Mesenchymal stem cell (in vitro differentiated cells and primary cell): ENCODE data around the gene NEDD8. TPM values are rescaled to one million over a fixed set of nuclear protein-coding genes. Genes with fewer than 3 reads are reported as not detected.

Source experiments
- DNase-seq: peaks from one replicate; pipeline ENCODE4 v3.0.0-alpha.2; 2013
- H2AFZ ChIP-seq: one replicate; pipeline ENCODE4 v1.6.1; 2013; ENCODE audit warnings: low read depth, mild to moderate bottlenecking, control low read depth, inconsistent platforms, low read length, moderate library complexity
- H2AK5ac ChIP-seq: 2 replicates; pipeline ENCODE4 v1.6.1; 2013; ENCODE audit warnings: low read length, moderate library complexity, mild to moderate bottlenecking, inconsistent platforms; ENCODE audit not compliant: severe bottlenecking
- H2BK120ac ChIP-seq: one replicate; pipeline ENCODE4 v1.6.1; 2013; ENCODE audit warnings: low read depth, mild to moderate bottlenecking, inconsistent platforms, low read length, moderate library complexity
- H2BK12ac ChIP-seq, 2 experiments: one replicate each; pipeline ENCODE4 v1.6.1; 2013; ENCODE audit warnings: inconsistent platforms in 2 of 2, low read length in 2 of 2, mild to moderate bottlenecking in 2 of 2, moderate library complexity in 2 of 2, control low read depth in 1 of 2
- H2BK15ac ChIP-seq: one replicate; pipeline ENCODE4 v1.6.1; 2013; ENCODE audit warnings: mild to moderate bottlenecking, low read depth, inconsistent platforms; ENCODE audit not compliant: poor library complexity, severe bottlenecking
- H2BK5ac ChIP-seq: 2 replicates; pipeline ENCODE4 v1.6.1; 2013; ENCODE audit warnings: low read depth, mild to moderate bottlenecking, low read length, control low read depth, inconsistent platforms; ENCODE audit not compliant: poor library complexity, severe bottlenecking
- H3K14ac ChIP-seq, 2 experiments: one replicate each; pipeline ENCODE4 v1.6.1; 2013; ENCODE audit warnings: inconsistent platforms in 2 of 2, low read length in 2 of 2, control low read depth in 1 of 2, mild to moderate bottlenecking in 1 of 2, moderate library complexity in 1 of 2
- H3K18ac ChIP-seq, 2 experiments: one replicate each; pipeline ENCODE4 v1.6.1; 2013; ENCODE audit warnings: inconsistent platforms in 2 of 2, low read length in 2 of 2, control low read depth in 1 of 2, low read depth in 1 of 2, mild to moderate bottlenecking in 1 of 2
- H3K23ac ChIP-seq, 2 experiments: one replicate each; pipeline ENCODE4 v1.6.1; 2013; ENCODE audit warnings: inconsistent platforms in 2 of 2, low read length in 2 of 2, mild to moderate bottlenecking in 2 of 2, moderate library complexity in 2 of 2, control low read depth in 1 of 2
- H3K27ac ChIP-seq: 2 replicates; pipeline ENCODE4 v1.5.1; 2013; ENCODE audit warnings: mild to moderate bottlenecking, moderate library complexity, low read length, control low read depth, inconsistent platforms; ENCODE audit not compliant: poor library complexity, severe bottlenecking
- H3K27me3 ChIP-seq, 2 experiments: 2 replicates each; pipeline versions ENCODE4 v1.6.1 to v1.7.0; 2013; ENCODE audit warnings: low read length in 2 of 2, mild to moderate bottlenecking in 2 of 2, moderate library complexity in 2 of 2, control low read depth in 1 of 2, inconsistent platforms in 1 of 2; ENCODE audit not compliant: control insufficient read depth in 1 of 2, insufficient read depth in 1 of 2
- H3K36me3 ChIP-seq, 2 experiments: 2 replicates each; pipeline versions ENCODE4 v1.6.1 to v1.7.0; 2013; ENCODE audit warnings: low read length in 2 of 2, control low read depth in 1 of 2, inconsistent platforms in 1 of 2, low read depth in 1 of 2, mild to moderate bottlenecking in 1 of 2; ENCODE audit not compliant: insufficient read depth in 2 of 2, control insufficient read depth in 1 of 2
- H3K4ac ChIP-seq, 2 experiments: one replicate each; pipeline ENCODE4 v1.6.1; 2013; ENCODE audit warnings: inconsistent platforms in 2 of 2, low read length in 2 of 2, mild to moderate bottlenecking in 2 of 2, moderate library complexity in 2 of 2, control low read depth in 1 of 2, low read depth in 1 of 2
- H3K4me1 ChIP-seq: 2 replicates; pipeline ENCODE4 v1.6.1; 2013; ENCODE audit warnings: low read depth, low read length, control low read depth; ENCODE audit not compliant: control insufficient read depth, insufficient read depth
- H3K4me2 ChIP-seq: 2 replicates; pipeline ENCODE4 v1.6.1; 2013; ENCODE audit warnings: low read length, mild to moderate bottlenecking, inconsistent platforms; ENCODE audit not compliant: poor library complexity, severe bottlenecking
- H3K4me3 ChIP-seq, 2 experiments: 2 replicates each; pipeline versions ENCODE4 v1.5.1 to v1.7.0; 2013; ENCODE audit warnings: low read length in 2 of 2, mild to moderate bottlenecking in 2 of 2, control low read depth in 1 of 2, low read depth in 1 of 2; ENCODE audit not compliant: insufficient read depth in 1 of 2
- H3K79me1 ChIP-seq: replicated peaks from 2 replicates; pipeline ENCODE4 v1.6.1; 2013; ENCODE audit warnings: mild to moderate bottlenecking, control low read depth, low read length, inconsistent platforms; ENCODE audit not compliant: poor library complexity, severe bottlenecking
- H3K9ac ChIP-seq: 2 replicates; pipeline ENCODE4 v1.7.0; 2013; ENCODE audit warnings: mild to moderate bottlenecking, low read length, moderate library complexity
- H3K9me3 ChIP-seq: 2 replicates; pipeline ENCODE4 v1.7.0; 2013; ENCODE audit warnings: mild to moderate bottlenecking, low read length; ENCODE audit not compliant: control insufficient read depth
- H4K8ac ChIP-seq: one replicate; pipeline ENCODE4 v1.6.1; 2013; ENCODE audit warnings: inconsistent platforms, mild to moderate bottlenecking, low read length, moderate library complexity
- H4K91ac ChIP-seq: one replicate; pipeline ENCODE4 v1.6.1; 2013; ENCODE audit warnings: mild to moderate bottlenecking, low read length, inconsistent platforms
- WGBS: methylation state at CpG from one replicate; pipeline ENCODE4 v1.1.7; 2013; ENCODE audit warnings: mixed read lengths; 5-methylcytosine and 5-hydroxymethylcytosine counted together
- small RNA-seq: library from polyadenylated mRNA; stranded (forward); fragments of <200 nt; extraction: miRNeasy Mini kit (QIAGEN cat#:217004); gene quantifications from one replicate; pipeline ENCODE3, GENCODE V24; 2013; ENCODE audit warnings: low read depth

Gene NEDD8

DNA sequence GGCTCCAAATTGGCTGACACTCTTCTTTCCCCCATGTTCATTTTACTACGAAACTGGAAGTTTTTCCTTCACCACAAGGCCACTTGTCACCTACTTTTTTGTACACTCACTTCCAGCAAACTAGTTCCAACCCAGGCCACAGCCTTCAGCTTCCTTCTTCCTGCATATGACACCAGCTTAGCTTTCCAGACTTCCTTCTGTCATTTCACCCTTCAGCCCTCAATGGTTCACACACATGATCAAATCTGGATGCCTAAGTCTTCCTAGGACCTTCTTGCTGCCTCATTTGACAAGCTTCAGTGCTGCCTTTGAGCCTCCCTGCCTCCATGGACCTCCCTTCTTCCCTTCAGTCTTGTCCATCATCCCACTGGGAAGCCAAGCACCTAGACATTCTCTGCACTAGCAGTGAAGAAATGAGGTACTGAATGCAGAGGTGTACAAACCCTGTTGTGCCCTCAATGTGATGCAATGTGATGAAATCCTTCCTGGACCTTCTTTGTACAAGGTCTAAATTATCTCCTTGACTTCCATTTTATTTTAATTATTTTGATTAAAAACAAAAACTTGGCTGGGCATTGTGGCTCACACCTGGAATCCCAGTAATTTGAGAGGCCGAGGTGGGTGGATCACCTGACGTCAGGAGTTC lies 64.6 kb downstream of the NEDD8 start:
- no peak overlapping the region for H3K9ac ChIP-seq
- H3K79me1 ChIP-seq: peaks cover 28% of the 10 kb centered on the region
- DNase-seq: no peak
- H3K27me3 ChIP-seq: no peaks in the 10 kb centered on the region
- H4K91ac ChIP-seq: no peak overlapping the region
- H3K4me1 ChIP-seq: peaks cover 10% of the 10 kb centered on the region
- H4K8ac ChIP-seq: no peak overlapping the region
- H3K9me3 ChIP-seq: no peaks in the 10 kb centered on the region
- no peak overlapping the region for H2BK120ac ChIP-seq
- H3K4me2 ChIP-seq: no peak overlapping the region
- no peak overlapping the region for H2BK12ac ChIP-seq
- H3K27ac ChIP-seq: no peak overlapping the region
- H3K14ac ChIP-seq: peak overlapping the region in 1 of 2 experiments; percentile 7
- H2BK5ac ChIP-seq: no peak overlapping the region
- WGBS: 98% methylated on average over 3 of the region's 3 CpGs
- no peak overlapping the region for H3K23ac ChIP-seq
- H3K4ac ChIP-seq: no peak overlapping the region
- no peak overlapping the region for H2AFZ ChIP-seq
- H2AK5ac ChIP-seq: no peak overlapping the region
- H3K4me3 ChIP-seq: no peak overlapping the region
- no peak overlapping the region for H3K18ac ChIP-seq
- H2BK15ac ChIP-seq: no peak overlapping the region
- H3K36me3 ChIP-seq: peaks cover 77 to 78% of the 10 kb centered on the region in 2 experiments

Small RNA genes lying within 50 kb of the gene (small RNA-seq; reads per million reads assigned to genes)
- not detected for gene AL136295.4
- not detected for gene CHMP4A
- not detected for gene IPO4
- gene MDP1: not detected
